Parathyroid adenoma (tissue), 2 donors: ENCODE results near the gene HPDL.

Source experiments
- H2AFZ ChIP-seq: fragments of 300-600 bp; sonication (generic); one replicate; pipeline ENCODE4 v1.7.0; 2017; ENCODE audit warnings: antibody characterized with exemption, mild to moderate bottlenecking
- H3K27ac ChIP-seq: fragments of 300-600 bp; sonication (generic); one replicate; pipeline ENCODE4 v1.7.0; 2017
- H3K27me3 ChIP-seq: fragments of 300-600 bp; sonication (generic); one replicate; pipeline ENCODE4 v1.7.0; 2017; ENCODE audit warnings: low read length; ENCODE audit not compliant: control insufficient read depth, insufficient read depth
- H3K36me3 ChIP-seq: fragments of 300-600 bp; sonication (generic); one replicate; pipeline ENCODE4 v1.7.0; 2017; ENCODE audit warnings: low read length; ENCODE audit not compliant: control insufficient read depth, insufficient read depth
- H3K4me1 ChIP-seq: fragments of 300-600 bp; sonication (generic); one replicate; pipeline ENCODE4 v1.7.0; 2017; ENCODE audit warnings: control low read depth
- H3K4me2 ChIP-seq: fragments of 300-600 bp; sonication (generic); one replicate; pipeline ENCODE4 v1.7.0; 2017; ENCODE audit warnings: low read length
- H3K4me3 ChIP-seq: fragments of 300-600 bp; sonication (generic); one replicate; pipeline ENCODE4 v1.7.0; 2017; ENCODE audit warnings: low read depth, low read length
- H3K79me2 ChIP-seq: fragments of 300-600 bp; sonication (generic); one replicate; pipeline ENCODE4 v1.7.0; 2017; ENCODE audit warnings: control low read depth
- H3K9ac ChIP-seq: fragments of 300-600 bp; sonication (generic); one replicate; pipeline ENCODE4 v1.7.0; 2017; ENCODE audit warnings: mild to moderate bottlenecking
- H3K9me3 ChIP-seq: fragments of 300-600 bp; sonication (generic); one replicate; pipeline ENCODE4 v1.7.0; 2017; ENCODE audit warnings: low read length; ENCODE audit not compliant: control insufficient read depth
- TF ChIP-seq, protein P1 (sequence below): fragments of 300-600 bp; sonication (generic); IDR thresholded peaks from one replicate; pipeline ENCODE4 v1.7.0; 2017; ENCODE audit warnings: antibody characterized with exemption, mild to moderate bottlenecking
- donor health status: primary hyperparathyroidism.

HPDL gene

GRCh38 chr1:45302505-45303150 lies 24.1 kb upstream of the HPDL start:
- peaks cover 3% of the 10 kb centered on the region for H3K4me1 ChIP-seq
- H2AFZ ChIP-seq: peak overlapping the region; percentile 83
- H3K4me3 ChIP-seq: peak overlapping the region; percentile 61
- peak overlapping the region; percentile 75 for H3K4me2 ChIP-seq
- no peaks in the 10 kb centered on the region for H3K9me3 ChIP-seq
- no peaks in the 10 kb centered on the region for H3K79me2 ChIP-seq
- H3K27me3 ChIP-seq: no peaks in the 10 kb centered on the region
- H3K9ac ChIP-seq: no peak overlapping the region
- H3K27ac ChIP-seq: peak overlapping the region; percentile 71
- H3K36me3 ChIP-seq: no peaks in the 10 kb centered on the region
- TF ChIP-seq, protein P1, sequence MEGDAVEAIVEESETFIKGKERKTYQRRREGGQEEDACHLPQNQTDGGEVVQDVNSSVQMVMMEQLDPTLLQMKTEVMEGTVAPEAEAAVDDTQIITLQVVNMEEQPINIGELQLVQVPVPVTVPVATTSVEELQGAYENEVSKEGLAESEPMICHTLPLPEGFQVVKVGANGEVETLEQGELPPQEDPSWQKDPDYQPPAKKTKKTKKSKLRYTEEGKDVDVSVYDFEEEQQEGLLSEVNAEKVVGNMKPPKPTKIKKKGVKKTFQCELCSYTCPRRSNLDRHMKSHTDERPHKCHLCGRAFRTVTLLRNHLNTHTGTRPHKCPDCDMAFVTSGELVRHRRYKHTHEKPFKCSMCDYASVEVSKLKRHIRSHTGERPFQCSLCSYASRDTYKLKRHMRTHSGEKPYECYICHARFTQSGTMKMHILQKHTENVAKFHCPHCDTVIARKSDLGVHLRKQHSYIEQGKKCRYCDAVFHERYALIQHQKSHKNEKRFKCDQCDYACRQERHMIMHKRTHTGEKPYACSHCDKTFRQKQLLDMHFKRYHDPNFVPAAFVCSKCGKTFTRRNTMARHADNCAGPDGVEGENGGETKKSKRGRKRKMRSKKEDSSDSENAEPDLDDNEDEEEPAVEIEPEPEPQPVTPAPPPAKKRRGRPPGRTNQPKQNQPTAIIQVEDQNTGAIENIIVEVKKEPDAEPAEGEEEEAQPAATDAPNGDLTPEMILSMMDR: no peak

- H3K36me3 ChIP-seq: no peaks in the 10 kb centered on the region
Measured at GRCh38 chr1:45303520-45304310, 23.0 kb upstream of the HPDL start.

DNA sequence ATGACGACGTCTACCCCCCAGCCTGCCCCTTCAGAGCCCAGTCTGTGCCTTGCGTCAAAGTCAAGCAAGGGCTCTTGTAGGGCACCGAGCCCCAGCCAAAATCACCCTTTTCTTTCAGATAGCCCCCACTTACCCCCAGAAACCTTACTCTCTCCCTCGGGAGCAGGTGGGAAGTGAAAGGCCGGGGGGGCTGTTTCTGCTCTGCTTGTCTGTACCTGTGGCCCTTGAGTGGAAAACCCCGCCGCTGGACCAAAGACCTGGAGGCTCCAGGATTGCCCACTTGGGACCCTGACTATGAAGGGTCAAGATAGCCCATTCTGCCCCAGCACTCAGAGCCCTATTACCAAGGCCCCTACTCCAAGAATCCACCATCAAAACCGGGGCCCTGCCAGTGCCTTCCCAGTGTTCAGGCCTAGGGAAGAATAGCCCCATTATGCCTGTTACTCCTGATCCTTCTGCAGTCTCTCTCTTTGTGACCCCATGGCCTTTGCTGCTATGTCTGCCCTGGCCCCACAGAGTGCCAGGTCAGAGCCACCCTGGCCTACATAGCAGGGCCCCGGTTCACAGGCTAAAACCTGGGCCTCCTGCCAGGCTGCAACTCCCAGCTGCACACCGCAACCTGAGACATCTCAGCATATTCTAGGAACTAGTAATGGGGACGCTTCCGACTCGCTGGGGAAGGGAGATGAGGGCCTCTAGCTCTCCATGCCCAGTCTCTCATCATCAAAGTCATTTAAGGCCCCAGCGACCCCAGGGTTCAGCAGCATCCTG lies 22.2 kb upstream of the HPDL start:
- no peaks in the 10 kb centered on the region for H3K9me3 ChIP-seq
- H3K27ac ChIP-seq: peak overlapping the region; percentile 91
- no peaks in the 10 kb centered on the region for H3K36me3 ChIP-seq
- H3K4me3 ChIP-seq: peak overlapping the region; percentile 61
- no peaks in the 10 kb centered on the region for H3K79me2 ChIP-seq
- peak overlapping the region; percentile 35 for H3K9ac ChIP-seq
- peaks cover 3% of the 10 kb centered on the region for H3K4me1 ChIP-seq
- peak overlapping the region; percentile 76 for H3K4me2 ChIP-seq
- H3K27me3 ChIP-seq: no peaks in the 10 kb centered on the region
- TF ChIP-seq, protein P1: no peak
- H2AFZ ChIP-seq: peak overlapping the region; percentile 86

More at GRCh38 chr1:45303520-45304310, 23.0 kb upstream of the HPDL start:
- Histone ChIP-seq H3K4me3 (peak overlapping the region; percentile 61), H3K27me3 (no peaks in the 10 kb centered on the region), H3K4me1 (peaks cover 3% of the 10 kb centered on the region), H3K9me3 (no peaks in the 10 kb centered on the region), H3K27ac (peak overlapping the region; percentile 91), H3K79me2 (no peaks in the 10 kb centered on the region), H3K4me2 (peak overlapping the region; percentile 76), H2AFZ (peak overlapping the region; percentile 86), H3K9ac (peak overlapping the region; percentile 35)
- TF ChIP-seq, protein P1: peak; percentile 60

- Histone ChIP-seq H3K79me2 (no peaks in the 10 kb centered on the region), H3K4me2 (no peak overlapping the region), H2AFZ (no peak overlapping the region), H3K27me3 (no peaks in the 10 kb centered on the region), H3K4me3 (no peak overlapping the region), H3K4me1 (peaks cover 3% of the 10 kb centered on the region), H3K9me3 (no peaks in the 10 kb centered on the region), H3K27ac (peak overlapping the region; percentile 91), H3K9ac (no peak overlapping the region), H3K36me3 (no peaks in the 10 kb centered on the region)
- TF ChIP-seq, protein P1: no peak
Measured at GRCh38 chr1:45305231-45305630, 21.5 kb upstream of the HPDL start.
